Testis (tissue), 2 donors: ENCODE measurements around the gene ZNF768.

ENCODE experiments used
- CTCF ChIP-seq, 3 experiments: fragments of 450-650 bp in 2 of 3; fragments of 200-600 bp in 1 of 3; sonication (generic) in 1 of 3; IDR thresholded peaks; one replicate each; pipeline ENCODE4 v1.5.1; 2016 to 2019; ENCODE audit warnings: antibody characterized with exemption in 3 of 3, mild to moderate bottlenecking in 2 of 3, moderate library complexity in 1 of 3
- POLR2A ChIP-seq: fragments of 450-650 bp; IDR thresholded peaks from one replicate; pipeline ENCODE4 v1.6.1; 2017; ENCODE audit warnings: antibody characterized with exemption, mild to moderate bottlenecking, moderate library complexity

- TF ChIP-seq CTCF (IDR thresholded peaks at IDR 0.05): no peak
- TF ChIP-seq POLR2A: no peak
Measured at GRCh38 chr16:30526137-30526822, at the start of gene ZNF768.
